Measurements from ENCODE around the gene SIK3.

SIK3 gene

GRCh38 chr11:116918925-116919655 is 179.1 kb downstream of the SIK3 start:
- Histone ChIP-seq H4K20me1 (ENCODE audit: insufficient read depth, low read length) (no peaks in the 10 kb centered on the region), H3K79me2 (ENCODE audit: low read length) (peaks cover 17% of the 10 kb centered on the region), H3K27ac (ENCODE audit: low read length) (no peak overlapping the region), H3K36me3 (replicated peaks; ENCODE audit: insufficient read depth, low read length) (no peaks in the 10 kb centered on the region), H3K4me3 (ENCODE audit: low read length) (no peak overlapping the region), H3K9me2 (replicated peaks; ENCODE audit: insufficient read depth, low read length) (no peaks in the 10 kb centered on the region), H3K9ac (ENCODE audit: low read length) (no peak overlapping the region), H3F3A (ENCODE audit: insufficient read depth, low read length) (no peaks in the 10 kb centered on the region), H2AFZ (ENCODE audit: low read length) (no peak overlapping the region), H3K4me2 (ENCODE audit: low read depth, low read length) (no peak overlapping the region), H3K27me3 (replicated peaks; ENCODE audit: insufficient read depth, low read length) (no peaks in the 10 kb centered on the region), H3K9me3 (replicated peaks; ENCODE audit: insufficient read depth, low read length) (no peaks in the 10 kb centered on the region), H3K4me1 (ENCODE audit: low read length) (peaks cover 7% of the 10 kb centered on the region; the same call in 1 of the 2 replicates)
- TF ChIP-seq, protein P1, sequence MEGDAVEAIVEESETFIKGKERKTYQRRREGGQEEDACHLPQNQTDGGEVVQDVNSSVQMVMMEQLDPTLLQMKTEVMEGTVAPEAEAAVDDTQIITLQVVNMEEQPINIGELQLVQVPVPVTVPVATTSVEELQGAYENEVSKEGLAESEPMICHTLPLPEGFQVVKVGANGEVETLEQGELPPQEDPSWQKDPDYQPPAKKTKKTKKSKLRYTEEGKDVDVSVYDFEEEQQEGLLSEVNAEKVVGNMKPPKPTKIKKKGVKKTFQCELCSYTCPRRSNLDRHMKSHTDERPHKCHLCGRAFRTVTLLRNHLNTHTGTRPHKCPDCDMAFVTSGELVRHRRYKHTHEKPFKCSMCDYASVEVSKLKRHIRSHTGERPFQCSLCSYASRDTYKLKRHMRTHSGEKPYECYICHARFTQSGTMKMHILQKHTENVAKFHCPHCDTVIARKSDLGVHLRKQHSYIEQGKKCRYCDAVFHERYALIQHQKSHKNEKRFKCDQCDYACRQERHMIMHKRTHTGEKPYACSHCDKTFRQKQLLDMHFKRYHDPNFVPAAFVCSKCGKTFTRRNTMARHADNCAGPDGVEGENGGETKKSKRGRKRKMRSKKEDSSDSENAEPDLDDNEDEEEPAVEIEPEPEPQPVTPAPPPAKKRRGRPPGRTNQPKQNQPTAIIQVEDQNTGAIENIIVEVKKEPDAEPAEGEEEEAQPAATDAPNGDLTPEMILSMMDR (IDR thresholded peaks at IDR 0.05; ENCODE audit: low read length) = no peak
- no peak for TF ChIP-seq EZH2 (optimal IDR thresholded peaks at IDR 0.05; ENCODE audit: low read depth, low read length)
- no peak for TF ChIP-seq EZH2phosphoT487 (IDR thresholded peaks at IDR 0.05; ENCODE audit: low read length)
- no peak for DNase-seq

DNA sequence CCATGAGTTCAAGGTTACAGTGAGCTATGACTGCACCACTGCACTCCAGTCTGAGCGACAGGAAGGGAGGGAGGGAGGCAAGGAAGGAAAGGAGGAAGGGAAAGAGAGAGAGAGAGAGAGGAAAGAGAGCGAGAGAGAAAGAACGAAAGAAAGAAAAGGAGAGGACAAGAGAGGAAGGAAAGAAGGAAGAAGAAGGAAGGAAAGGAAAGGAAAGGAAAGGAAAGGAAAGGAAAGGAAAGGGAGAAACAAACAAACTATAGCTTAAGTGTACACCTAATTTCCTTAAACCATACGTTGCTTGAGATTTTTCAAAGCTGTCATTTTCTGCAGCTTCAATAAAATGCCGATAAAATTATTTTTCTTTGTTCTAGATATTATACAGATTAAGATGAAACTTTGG is 180.6 kb downstream of the SIK3 start:
- Histone ChIP-seq H3F3A (ENCODE audit: insufficient read depth, low read length) (no peaks in the 10 kb centered on the region), H3K4me3 (ENCODE audit: low read length) (no peak overlapping the region), H4K20me1 (ENCODE audit: insufficient read depth, low read length) (no peaks in the 10 kb centered on the region), H3K9me2 (replicated peaks; ENCODE audit: insufficient read depth, low read length) (no peaks in the 10 kb centered on the region), H3K9me3 (replicated peaks; ENCODE audit: insufficient read depth, low read length) (no peaks in the 10 kb centered on the region), H3K4me1 (ENCODE audit: low read length) (no peaks in the 10 kb centered on the region), H3K36me3 (replicated peaks; ENCODE audit: insufficient read depth, low read length) (no peaks in the 10 kb centered on the region), H2AFZ (ENCODE audit: low read length) (no peak overlapping the region), H3K79me2 (ENCODE audit: low read length) (0 out of 2 replicates have a peak, but pooled peaks cover 8% of the 10 kb centered on the region), H3K27ac (ENCODE audit: low read length) (no peak overlapping the region), H3K27me3 (replicated peaks; ENCODE audit: insufficient read depth, low read length) (no peaks in the 10 kb centered on the region), H3K9ac (ENCODE audit: low read length) (no peak overlapping the region), H3K4me2 (ENCODE audit: low read depth, low read length) (no peak overlapping the region)
- TF ChIP-seq EZH2 (optimal IDR thresholded peaks at IDR 0.05; ENCODE audit: low read depth, low read length) (no peak), EZH2phosphoT487 (IDR thresholded peaks at IDR 0.05; ENCODE audit: low read length) (no peak)
- TF ChIP-seq, protein P1 (IDR thresholded peaks at IDR 0.05; ENCODE audit: low read length) = no peak
- DNase-seq = no peak

- Histone ChIP-seq H2AFZ (ENCODE audit: low read length) (no peak overlapping the region), H3K27me3 (replicated peaks; ENCODE audit: insufficient read depth, low read length) (no peaks in the 10 kb centered on the region), H4K20me1 (ENCODE audit: insufficient read depth, low read length) (no peaks in the 10 kb centered on the region), H3K9me3 (replicated peaks; ENCODE audit: insufficient read depth, low read length) (no peaks in the 10 kb centered on the region), H3F3A (ENCODE audit: insufficient read depth, low read length) (no peaks in the 10 kb centered on the region), H3K9me2 (replicated peaks; ENCODE audit: insufficient read depth, low read length) (no peaks in the 10 kb centered on the region), H3K9ac (ENCODE audit: low read length) (no peak overlapping the region), H3K4me1 (ENCODE audit: low read length) (no peaks in the 10 kb centered on the region), H3K4me2 (ENCODE audit: low read depth, low read length) (no peak overlapping the region), H3K4me3 (ENCODE audit: low read length) (no peak overlapping the region), H3K36me3 (replicated peaks; ENCODE audit: insufficient read depth, low read length) (no peaks in the 10 kb centered on the region), H3K79me2 (ENCODE audit: low read length) (0 out of 2 replicates have a peak, but pooled peaks cover 8% of the 10 kb centered on the region), H3K27ac (ENCODE audit: low read length) (no peak overlapping the region)
- DNase-seq = no peak
- TF ChIP-seq EZH2 (optimal IDR thresholded peaks at IDR 0.05; ENCODE audit: low read depth, low read length) (no peak), EZH2phosphoT487 (IDR thresholded peaks at IDR 0.05; ENCODE audit: low read length) (no peak)
- TF ChIP-seq, protein P1 (IDR thresholded peaks at IDR 0.05; ENCODE audit: low read length) = no peak
Measured at GRCh38 chr11:116916886-116917285, 181.3 kb downstream of the SIK3 start.

All from MM.1S (cell line).